Ovary (tissue), 3 donors: Measurements from ENCODE around the gene NCAM1.

ENCODE experiments used
- POLR2A ChIP-seq: fragments of 450-650 bp; IDR thresholded peaks from one replicate; pipeline ENCODE4 v1.6.1; 2017; ENCODE audit warnings: antibody characterized with exemption, mild to moderate bottlenecking, moderate library complexity
- TF ChIP-seq, protein P1 (sequence below), 3 donors: fragments of 450-650 bp in 2 of 3; fragments of 200-600 bp in 1 of 3; IDR thresholded peaks; one replicate each; pipeline versions ENCODE4 v1.5.1 to v1.8.0; 2016 to 2022; ENCODE audit warnings: antibody characterized with exemption in 3 of 3, mild to moderate bottlenecking in 1 of 3
- donor health status: DM: no; HTN: no; CAD: no.

DNA sequence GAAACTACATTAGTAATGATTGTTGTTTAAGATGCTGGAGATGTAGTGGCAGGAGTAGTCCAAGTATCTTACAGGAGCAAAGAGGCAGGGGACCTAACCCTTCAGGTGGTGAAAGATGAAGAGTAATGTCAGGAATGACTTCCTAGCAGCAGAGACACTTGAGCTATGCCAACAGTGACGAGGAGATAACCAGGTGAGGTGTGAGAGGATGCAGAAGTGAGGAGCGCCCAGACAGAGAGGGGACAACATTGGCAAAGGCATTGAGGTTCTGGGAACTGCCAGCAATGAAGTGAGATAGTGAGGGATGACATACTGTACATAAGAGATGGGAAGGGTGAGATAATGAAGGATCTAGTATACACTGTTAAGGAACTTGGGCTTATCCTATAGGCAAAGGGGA lies 95.8 kb downstream of the NCAM1 start:
- TF ChIP-seq, protein P1, sequence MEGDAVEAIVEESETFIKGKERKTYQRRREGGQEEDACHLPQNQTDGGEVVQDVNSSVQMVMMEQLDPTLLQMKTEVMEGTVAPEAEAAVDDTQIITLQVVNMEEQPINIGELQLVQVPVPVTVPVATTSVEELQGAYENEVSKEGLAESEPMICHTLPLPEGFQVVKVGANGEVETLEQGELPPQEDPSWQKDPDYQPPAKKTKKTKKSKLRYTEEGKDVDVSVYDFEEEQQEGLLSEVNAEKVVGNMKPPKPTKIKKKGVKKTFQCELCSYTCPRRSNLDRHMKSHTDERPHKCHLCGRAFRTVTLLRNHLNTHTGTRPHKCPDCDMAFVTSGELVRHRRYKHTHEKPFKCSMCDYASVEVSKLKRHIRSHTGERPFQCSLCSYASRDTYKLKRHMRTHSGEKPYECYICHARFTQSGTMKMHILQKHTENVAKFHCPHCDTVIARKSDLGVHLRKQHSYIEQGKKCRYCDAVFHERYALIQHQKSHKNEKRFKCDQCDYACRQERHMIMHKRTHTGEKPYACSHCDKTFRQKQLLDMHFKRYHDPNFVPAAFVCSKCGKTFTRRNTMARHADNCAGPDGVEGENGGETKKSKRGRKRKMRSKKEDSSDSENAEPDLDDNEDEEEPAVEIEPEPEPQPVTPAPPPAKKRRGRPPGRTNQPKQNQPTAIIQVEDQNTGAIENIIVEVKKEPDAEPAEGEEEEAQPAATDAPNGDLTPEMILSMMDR (IDR thresholded peaks at IDR 0.05): no peak
- TF ChIP-seq POLR2A: no peak
